Measurements from ENCODE around the gene SLC25A45. TPM values are rescaled to one million over a fixed set of nuclear protein-coding genes. Genes with fewer than 3 reads are reported as not detected.
A peak's percentile ranks its signal among the peaks of the same experiment; 100 is the strongest.

Gene SLC25A45
- polyA plus RNA-seq, 1 donor (not counting 4 experiments of a cell fraction or from before 2014, with no cell fraction given): 0.20 TPM

- Histone ChIP-seq H4K20me1 (ENCODE audit: control insufficient read depth, extremely low read depth, insufficient read depth, low read length) (no peaks in the 10 kb centered on the region), H3K9ac (ENCODE audit: control insufficient read depth, extremely low read depth, insufficient read depth, low read length) (peak overlapping the region; percentile 84), H3K27me3 (ENCODE audit: control insufficient read depth, extremely low read depth, insufficient read depth, low read length) (no peaks in the 10 kb centered on the region), H3K79me2 (ENCODE audit: control insufficient read depth, insufficient read depth, low read length) (peaks cover 11% of the 10 kb centered on the region), H3K36me3 (ENCODE audit: control insufficient read depth in 2 of 2, extremely low read depth in 1 of 2, insufficient read depth in 2 of 2, low read length in 2 of 2) (peaks cover 0 to under 1% of the 10 kb centered on the region in 2 experiments), H3K4me3 (ENCODE audit: control insufficient read depth in 2 of 3, extremely low read depth in 1 of 3, insufficient read depth in 2 of 3, low read depth in 1 of 3, low read length in 3 of 3) (peak overlapping the region; percentile 22 to 47 (median 41)), H2AFZ (ENCODE audit: control insufficient read depth, low read length) (peak overlapping the region; percentile 4), H3K4me2 (ENCODE audit: control insufficient read depth, extremely low read depth, insufficient read depth, low read depth, low read length) (peak overlapping the region; percentile 88), H3K9me3 (ENCODE audit: control insufficient read depth, low read depth, low read length) (no peaks in the 10 kb centered on the region), H3K9me1 (ENCODE audit: control insufficient read depth, extremely low read depth, insufficient read depth, low read length) (no peaks in the 10 kb centered on the region), H3K4me1 (ENCODE audit: control insufficient read depth, extremely low read depth, insufficient read depth, low read length) (peaks cover 45% of the 10 kb centered on the region), H3K27ac (ENCODE audit: control insufficient read depth, insufficient read depth, low read length) (peak overlapping the region; percentile 95)
- dilution Hi-C loops (cut with MboI; ENCODE audit: extremely low pct_ligation_motif_present, low sequenced_read_pairs): no loop called here
- TF ChIP-seq EZH2 (IDR thresholded peaks at IDR 0.05; ENCODE audit: low read length) (no peak), CTCF (optimal IDR thresholded peaks at IDR 0.05 in 1 of 3, IDR thresholded peaks at IDR 0.05 in 1 of 3, conservative IDR thresholded peaks at IDR 0.05 in 1 of 3; ENCODE audit: extremely low read depth in 1 of 3, insufficient read depth in 2 of 3, low read length in 3 of 3) (no peak)
- no peak for FAIRE-seq
- DNase-seq (ENCODE audit: low read depth, low spot score): no peak
These were observed 440 bp upstream of the SLC25A45 start for GRCh38 chr11:65382804-65383368.

GRCh38 chr11:65381716-65382032 is 772 bp downstream of the SLC25A45 start:
- Histone ChIP-seq H3K4me1 (ENCODE audit: control insufficient read depth, extremely low read depth, insufficient read depth, low read length) (peaks cover 39% of the 10 kb centered on the region), H3K27ac (ENCODE audit: control insufficient read depth, insufficient read depth, low read length) (peak overlapping the region; percentile 95), H3K9me3 (ENCODE audit: control insufficient read depth, low read depth, low read length) (no peaks in the 10 kb centered on the region), H2AFZ (ENCODE audit: control insufficient read depth, low read length) (peak overlapping the region; percentile 70), H3K79me2 (ENCODE audit: control insufficient read depth, insufficient read depth, low read length) (peaks cover 2% of the 10 kb centered on the region), H3K9ac (ENCODE audit: control insufficient read depth, extremely low read depth, insufficient read depth, low read length) (peak overlapping the region; percentile 84), H3K9me1 (ENCODE audit: control insufficient read depth, extremely low read depth, insufficient read depth, low read length) (no peaks in the 10 kb centered on the region), H4K20me1 (ENCODE audit: control insufficient read depth, extremely low read depth, insufficient read depth, low read length) (no peaks in the 10 kb centered on the region), H3K36me3 (ENCODE audit: control insufficient read depth in 2 of 2, extremely low read depth in 1 of 2, insufficient read depth in 2 of 2, low read length in 2 of 2) (no peaks in the 10 kb centered on the region), H3K27me3 (ENCODE audit: control insufficient read depth, extremely low read depth, insufficient read depth, low read length) (no peaks in the 10 kb centered on the region), H3K4me2 (ENCODE audit: control insufficient read depth, extremely low read depth, insufficient read depth, low read depth, low read length) (peak overlapping the region; percentile 67), H3K4me3 (ENCODE audit: control insufficient read depth in 2 of 3, extremely low read depth in 1 of 3, insufficient read depth in 2 of 3, low read depth in 1 of 3, low read length in 3 of 3) (peak overlapping the region in 2 of 3 experiments; percentile 29 to 36)
- DNase-seq (ENCODE audit: low read depth, low spot score) (peak; percentile 55), FAIRE-seq (peak; percentile 51)
- dilution Hi-C loops (cut with MboI; ENCODE audit: extremely low pct_ligation_motif_present, low sequenced_read_pairs): no loop called here
- TF ChIP-seq CTCF (optimal IDR thresholded peaks at IDR 0.05 in 1 of 3, IDR thresholded peaks at IDR 0.05 in 1 of 3, conservative IDR thresholded peaks at IDR 0.05 in 1 of 3; ENCODE audit: extremely low read depth in 1 of 3, insufficient read depth in 2 of 3, low read length in 3 of 3) (no peak), EZH2 (IDR thresholded peaks at IDR 0.05; ENCODE audit: low read length) (no peak)

Data from keratinocyte (primary cell).